HG02973 (cell line): ENCODE data around the gene MECR.
"Not testable (repeated sequence)": the region's sequence is repeated elsewhere in the genome, so short reads cannot be mapped to it uniquely, and the experiment has no call there.

Experiments
- ATAC-seq: cut with Tn5 transposase; IDR thresholded peaks from one replicate; pipeline ENCODE4 v1.9.1; 2021; ENCODE audit warnings: moderate library complexity; ENCODE audit not compliant: unreplicated experiment

Gene MECR

DNA sequence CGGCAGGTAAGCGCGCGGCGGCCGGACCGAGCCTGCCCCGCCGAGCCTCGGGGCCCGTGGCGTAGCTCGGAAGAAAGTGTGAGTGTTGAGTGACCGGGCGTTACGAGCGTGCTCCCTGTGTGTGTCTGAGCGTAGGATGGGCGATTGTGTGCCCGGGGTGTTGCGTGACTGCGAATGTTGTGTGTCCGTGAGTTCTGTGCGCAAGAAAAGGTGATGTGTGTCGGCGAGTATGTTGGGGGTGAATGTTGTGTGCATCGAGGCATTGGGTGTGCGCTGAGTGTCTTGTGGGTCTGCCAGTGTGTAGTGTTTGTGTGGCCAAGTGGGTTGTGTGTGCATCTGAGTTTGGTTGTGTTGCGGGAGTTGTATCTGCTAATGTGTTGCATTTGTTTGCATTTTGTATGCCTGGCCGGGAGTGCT lies 6.0 kb upstream of the MECR start:
- ATAC-seq: no peak

DNA sequence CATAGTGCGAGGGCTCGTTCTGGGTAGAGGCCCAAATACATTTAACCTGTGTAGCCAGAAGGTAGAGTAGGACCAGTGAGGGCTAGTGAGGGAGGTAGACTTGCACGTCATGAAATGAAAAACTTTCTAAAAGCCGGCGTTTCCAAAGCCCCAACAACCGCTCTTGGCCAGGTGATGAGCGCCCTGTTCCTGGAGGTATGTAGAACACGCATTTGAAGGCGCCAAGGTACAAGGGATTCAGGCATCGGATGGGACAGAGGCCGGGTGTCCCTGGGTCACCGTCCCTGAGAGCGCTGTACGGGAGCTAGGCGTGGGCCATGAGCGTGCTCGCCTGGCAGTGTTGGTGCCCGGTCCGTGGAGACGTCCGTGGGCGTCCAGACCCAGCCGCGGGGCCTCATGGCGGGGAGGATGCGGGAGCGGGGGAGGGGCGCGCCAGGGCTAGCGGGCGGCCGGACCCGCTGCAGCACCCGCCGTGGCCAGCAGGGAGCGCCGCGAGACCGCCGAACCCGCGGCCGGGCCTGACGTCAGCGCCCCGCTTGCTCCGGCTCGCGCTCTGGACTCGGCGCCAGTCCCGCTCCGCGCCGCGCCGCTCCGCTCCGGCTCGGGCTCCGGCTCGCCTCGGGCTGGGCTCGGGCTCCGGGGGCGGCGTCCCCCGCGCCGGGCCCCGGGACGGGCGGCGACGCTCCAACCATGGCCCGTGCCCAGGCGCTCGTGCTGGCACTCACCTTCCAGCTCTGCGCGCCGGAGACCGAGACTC lies 5.4 kb upstream of the MECR start, which contains the start of gene PTPRU:
Gene PTPRU, plus strand, starts transcription at position 568 of the 757 bp plus-strand sequence. Its CDS starts 123 bp downstream, at position 691.
- peak; percentile 55 for ATAC-seq

DNA sequence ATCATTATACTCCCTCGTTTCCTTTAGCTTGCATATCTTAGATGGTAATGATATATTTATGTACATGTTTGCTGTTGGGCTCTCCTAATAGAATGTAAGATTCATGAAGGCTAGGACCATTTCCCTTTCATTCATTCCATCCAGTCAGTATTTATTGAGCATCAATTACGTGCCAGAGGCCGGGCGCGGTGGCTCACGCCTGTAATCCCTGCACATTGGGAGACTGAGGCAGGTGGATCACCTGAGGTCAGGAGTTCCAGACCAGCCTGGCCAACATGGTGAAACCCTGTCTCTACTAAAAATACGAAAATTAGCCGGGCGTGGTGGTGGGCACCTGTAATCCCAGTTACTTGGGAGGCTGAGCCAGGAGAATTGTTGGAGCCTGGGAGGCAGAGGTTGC lies 4.1 kb upstream of the MECR start:
- ATAC-seq: not testable (repeated sequence)

DNA sequence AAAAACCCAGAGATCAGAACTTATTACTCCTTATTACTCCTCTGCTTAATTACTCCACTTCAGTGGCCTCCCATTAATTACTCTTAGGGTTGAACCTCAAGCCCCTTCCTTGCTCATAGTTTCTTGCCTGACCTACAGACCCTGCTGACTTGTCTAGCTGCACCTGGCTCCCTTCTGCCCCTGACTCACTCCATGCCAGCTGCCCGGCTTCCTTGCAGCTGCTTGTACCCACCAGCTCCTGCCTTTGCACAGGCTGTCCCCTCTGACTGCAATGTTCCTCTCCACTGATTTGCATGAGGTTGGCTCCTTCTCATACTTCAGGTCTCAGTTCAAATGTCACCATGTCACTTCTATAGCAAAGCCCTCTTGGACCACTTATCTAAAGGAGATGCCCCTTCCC lies 3.7 kb upstream of the MECR start:
- ATAC-seq: no peak

DNA sequence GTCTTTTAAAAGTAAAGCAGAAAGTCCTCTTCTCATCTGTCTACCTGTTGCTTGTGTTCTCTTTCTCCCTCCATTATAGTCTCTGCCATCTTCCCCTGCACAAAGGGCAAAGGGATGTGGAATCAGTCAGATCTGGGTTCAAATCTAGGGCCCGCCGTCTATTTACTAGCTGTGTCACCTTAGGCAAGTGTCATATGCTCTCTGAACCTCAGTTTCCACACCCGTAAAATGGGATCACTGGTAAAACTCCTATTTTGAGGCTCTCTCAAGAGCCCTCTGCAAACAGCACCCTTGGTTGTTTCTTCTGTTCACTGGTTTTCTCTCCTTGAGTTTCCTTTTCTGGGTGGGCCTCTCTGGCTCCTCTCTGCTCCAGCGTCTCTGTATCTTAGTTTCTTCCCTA lies 3.0 kb upstream of the MECR start:
- no peak for ATAC-seq

DNA sequence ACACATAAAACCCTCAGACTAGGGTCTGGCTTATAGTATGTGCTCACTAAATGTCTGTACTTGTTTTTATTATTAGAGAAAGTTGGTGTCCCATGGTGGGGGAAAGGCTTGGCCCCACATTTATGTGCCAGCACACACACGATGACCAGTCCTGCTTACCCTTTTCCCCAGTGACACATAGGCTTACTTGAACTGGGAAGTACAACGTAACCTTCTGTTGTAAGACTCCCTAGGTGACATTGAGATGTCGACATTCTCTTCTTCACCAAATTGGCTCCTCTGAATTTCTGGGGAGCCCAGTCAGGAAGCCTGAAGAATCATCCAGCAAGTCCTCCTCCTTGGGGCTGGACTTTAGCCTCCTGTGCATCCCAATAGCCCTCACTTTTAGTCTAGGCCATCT lies 1.7 kb upstream of the MECR start:
- no peak for ATAC-seq

DNA sequence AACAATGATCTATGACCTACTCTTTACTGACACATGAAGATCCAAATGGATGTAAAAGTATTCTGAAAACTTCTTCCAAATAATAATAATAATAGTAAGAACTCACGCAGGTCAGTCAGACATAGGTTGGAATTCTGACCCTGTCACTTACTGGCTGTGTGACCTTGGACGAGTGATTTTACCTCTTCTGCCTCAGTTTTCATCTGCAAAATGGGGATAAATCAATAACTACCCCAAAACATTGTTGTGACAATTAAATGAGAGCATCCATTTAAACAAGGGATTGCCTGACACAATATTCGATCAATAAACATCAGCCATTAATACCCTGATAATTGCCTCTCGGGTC lies 556 bp downstream of the MECR start:
- no peak for ATAC-seq

DNA sequence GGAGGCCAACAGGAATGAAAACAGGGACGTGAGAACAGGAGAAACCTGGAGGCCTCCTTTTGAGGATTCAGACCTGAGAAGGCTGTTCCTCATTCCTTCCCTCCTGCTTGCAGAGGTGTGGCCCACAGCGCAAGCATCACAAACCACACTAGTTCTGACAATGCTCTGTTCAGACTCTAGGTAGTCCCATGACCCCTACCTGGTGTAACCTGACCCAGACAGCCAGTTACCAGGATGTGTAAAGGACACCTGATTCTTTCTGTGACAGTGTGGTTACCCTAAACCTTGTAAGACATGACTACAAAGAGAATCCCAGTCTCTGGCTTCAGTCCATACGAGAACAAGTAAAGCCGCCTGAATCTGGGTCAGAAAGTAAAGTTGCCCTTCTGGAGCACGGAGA lies 3.2 kb downstream of the MECR start:
- ATAC-seq: no peak

DNA sequence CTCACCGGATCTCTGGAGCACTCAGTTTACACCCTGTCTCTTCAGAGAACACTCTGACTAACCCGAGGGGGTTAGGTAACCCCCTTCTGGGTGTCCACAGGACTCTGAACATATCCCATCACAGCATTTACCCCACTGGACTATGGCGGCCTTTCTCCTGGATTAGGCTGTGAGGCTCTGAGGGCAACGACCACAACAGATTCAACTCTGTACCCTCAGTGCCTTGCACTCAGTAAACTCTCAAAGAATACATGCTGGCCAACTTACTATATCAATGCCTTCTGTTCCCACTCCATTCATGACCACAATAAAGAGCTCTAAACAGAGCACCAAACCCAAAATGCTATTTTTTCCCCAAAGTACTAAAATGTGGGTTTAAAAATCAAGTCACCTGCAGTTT lies 5.4 kb downstream of the MECR start:
- ATAC-seq: no peak

DNA sequence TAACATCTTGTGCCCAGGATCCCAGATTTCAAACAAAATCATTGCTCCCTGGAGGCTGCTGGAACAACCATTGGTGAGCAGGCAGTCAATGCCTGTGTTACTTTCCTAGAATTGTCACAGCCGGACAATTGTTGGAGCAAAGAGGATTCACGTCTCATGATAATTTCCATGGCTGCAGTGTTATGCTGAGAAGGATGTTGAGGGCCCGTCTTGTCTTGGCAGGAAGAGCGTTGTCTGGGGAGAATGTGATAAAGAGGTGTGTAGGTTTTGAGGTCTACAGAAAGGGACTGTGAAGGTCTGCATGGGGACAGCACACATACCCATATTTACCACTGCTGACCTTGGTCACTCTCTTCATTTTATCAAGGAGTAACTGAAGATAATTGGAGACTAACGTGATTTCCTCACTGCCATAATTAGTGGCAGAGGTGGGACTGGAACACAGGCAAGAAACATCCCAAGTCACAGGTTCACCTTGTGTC lies 6.3 kb downstream of the MECR start:
- no peak for ATAC-seq

DNA sequence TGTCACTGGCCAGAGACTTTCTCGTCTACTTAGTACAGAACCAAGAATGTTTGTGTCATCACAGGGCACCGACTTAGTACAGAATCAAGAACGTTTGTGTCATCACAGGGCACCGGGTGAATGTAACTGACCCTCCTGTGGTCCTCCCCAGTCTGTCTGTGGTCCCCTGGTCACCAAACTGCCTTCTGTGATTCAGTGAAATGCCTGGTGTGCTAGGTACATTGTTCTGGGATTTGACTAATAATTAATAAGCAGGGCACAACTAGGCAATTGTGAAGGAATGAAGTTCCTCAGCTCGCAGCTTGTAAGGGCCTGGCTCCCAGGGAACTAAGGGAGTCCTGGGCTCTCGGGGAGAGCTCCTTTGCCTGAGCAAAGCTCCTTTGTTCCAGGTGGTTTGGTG lies 7.2 kb downstream of the MECR start:
- ATAC-seq: no peak

DNA sequence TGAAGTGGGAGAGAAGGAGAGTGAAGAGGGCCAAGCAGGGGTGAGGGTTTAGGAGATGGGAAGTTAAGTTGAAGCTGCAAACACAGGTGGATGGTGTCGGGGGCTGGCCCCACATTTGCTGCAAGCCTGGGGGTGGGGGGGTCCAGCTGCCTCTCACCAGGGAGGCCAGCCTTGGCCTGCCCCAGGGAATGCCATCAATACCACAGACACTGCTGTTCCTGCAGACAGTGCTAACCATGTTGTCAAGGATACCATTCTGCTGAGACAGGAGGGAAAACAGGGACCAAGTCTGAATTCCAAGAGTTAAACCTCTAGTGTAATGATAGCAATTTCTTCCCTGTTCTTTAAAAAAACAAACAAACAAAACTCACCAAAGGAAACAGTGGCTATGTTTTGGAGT lies 8.0 kb downstream of the MECR start:
- no peak for ATAC-seq

DNA sequence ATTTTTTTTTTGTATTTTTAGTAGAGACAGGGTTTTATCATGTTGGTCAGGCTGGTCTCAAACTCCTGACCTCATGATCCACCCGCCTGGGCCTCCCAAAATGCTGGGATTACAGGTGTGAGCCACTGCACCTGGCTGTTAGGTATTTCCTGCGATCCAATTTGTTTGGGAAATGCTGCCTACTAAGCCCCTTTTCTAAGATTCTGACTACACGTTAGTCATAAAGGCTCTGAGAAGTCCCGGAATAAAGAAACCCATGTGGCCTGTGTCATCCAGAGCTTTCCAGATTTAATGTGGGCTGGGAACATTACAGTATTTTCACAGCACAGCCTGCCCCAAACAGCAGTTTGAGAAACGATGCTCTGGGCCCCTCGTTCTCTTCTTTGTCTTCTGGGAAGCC lies 8.5 kb downstream of the MECR start:
- not testable (repeated sequence) for ATAC-seq

DNA sequence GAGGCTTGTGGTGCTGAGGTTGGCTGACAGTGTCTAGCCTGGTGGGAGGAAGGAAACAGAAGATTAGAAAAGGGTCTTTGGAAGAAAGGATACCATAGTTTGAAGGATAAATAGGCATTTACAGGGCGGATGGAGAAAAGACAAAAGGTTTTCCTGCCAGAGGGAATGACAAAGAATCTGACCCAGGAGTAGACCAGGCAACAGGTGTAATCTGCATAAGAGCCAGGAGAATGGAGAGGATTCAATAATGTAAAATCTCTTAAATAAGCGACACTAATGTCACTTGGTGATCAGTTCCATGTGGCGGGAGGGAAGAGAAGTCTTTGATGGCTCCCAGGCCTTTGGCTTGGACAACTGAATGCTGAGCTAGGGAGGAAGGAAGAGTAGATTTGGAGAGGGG lies 9.4 kb downstream of the MECR start:
- no peak for ATAC-seq

DNA sequence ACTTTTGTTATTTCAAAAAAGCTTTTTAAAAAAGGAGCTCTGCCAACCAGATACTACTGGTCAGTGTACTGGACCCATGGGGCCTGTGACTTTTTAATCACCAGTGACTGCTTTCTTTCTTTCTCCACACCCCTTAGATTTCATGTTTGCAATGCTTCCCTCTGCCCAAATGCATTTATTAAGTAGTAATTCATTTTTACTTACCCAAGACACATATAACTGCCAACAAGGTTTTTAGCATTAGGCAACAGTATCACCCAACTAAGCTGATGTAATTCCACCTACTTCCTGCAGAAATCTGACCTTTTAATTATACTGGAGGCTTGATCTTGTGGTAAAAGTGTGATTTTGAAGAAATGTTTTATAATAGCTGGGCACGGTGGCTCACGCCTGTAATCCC lies 12.5 kb downstream of the MECR start:
- ATAC-seq: no peak

DNA sequence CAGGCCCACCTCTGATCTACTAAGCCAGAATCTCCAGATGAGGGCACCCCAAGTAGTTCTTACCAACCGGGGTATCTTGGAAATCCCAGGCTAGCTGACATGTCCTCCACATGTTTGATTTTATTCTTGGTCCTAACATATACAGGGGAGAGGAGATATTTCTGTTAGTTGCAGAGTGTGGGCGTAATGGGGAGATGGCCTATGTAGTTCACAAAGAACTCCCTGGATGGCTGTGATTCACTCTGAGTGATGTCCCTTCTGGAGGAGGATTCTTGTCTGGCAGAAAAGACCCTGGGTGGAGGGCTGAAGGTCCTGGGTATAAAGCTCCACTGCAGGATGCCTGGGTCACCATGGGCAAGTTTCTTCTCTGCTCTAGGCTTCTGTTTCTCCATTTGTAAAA lies 13.1 kb downstream of the MECR start:
- ATAC-seq: no peak

DNA sequence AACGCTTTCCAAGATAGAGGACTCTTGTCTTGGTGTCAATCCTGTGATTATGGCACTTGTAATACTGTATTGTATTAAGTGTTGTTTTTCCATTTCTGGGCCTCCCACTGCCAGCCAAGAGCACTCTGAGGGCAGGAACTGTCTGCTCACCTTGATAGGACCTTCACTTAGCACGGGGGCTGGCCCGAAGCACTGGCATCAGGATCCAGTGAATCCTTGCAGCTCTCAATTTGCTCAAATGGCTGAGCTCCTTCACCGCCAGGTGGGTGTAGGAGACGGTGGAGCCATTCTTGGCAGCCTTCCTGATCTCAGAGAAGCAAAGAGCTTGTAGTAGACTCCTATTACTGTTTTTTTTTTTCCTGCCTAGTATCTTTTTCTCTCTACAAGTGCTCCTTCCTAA lies 17.7 kb downstream of the MECR start:
- no peak for ATAC-seq

DNA sequence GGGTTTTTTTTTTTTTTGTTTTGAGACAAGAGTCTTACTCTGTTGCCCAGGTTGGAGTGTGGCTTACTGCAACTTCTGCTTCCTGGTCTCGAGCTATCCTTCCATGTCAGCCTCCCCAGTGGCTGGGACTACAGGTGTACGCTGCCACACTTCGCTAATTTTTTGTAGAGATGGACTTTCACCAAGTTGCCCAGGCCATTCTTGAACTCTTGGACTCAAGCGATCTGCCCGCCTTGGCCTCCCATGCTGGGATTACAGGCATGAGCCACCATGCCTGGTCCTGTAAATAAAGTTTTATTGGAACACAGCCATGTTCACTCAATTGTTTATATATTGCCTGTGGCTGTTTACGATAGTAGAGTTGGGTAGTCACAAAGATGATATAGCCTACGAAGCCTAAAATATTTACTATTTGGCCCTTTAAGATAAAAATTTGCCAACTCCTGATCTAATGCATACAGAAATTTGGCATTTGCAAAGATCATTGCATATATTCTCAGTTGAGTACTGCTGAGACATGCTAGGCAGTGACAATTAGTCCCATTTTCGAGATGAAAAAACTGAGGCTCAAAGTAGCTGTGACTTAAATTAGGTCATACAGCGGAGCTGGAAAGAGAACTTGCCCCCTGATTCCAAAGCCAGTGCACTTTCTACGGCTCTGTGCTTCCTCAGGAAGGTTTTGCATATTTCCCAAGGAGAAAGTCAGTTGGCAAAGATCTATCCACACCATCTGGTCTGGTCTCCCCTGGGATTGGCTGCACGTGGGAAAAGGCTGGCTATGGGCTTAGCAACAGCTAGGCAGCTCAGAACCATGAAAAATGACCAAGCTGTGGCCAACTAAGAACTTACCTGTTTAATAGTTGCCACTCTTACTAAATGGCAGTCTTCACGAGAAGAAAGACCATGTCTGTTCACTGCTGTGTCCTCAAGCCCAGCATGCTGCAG lies 19.4 kb downstream of the MECR start:
- ATAC-seq: no peak

DNA sequence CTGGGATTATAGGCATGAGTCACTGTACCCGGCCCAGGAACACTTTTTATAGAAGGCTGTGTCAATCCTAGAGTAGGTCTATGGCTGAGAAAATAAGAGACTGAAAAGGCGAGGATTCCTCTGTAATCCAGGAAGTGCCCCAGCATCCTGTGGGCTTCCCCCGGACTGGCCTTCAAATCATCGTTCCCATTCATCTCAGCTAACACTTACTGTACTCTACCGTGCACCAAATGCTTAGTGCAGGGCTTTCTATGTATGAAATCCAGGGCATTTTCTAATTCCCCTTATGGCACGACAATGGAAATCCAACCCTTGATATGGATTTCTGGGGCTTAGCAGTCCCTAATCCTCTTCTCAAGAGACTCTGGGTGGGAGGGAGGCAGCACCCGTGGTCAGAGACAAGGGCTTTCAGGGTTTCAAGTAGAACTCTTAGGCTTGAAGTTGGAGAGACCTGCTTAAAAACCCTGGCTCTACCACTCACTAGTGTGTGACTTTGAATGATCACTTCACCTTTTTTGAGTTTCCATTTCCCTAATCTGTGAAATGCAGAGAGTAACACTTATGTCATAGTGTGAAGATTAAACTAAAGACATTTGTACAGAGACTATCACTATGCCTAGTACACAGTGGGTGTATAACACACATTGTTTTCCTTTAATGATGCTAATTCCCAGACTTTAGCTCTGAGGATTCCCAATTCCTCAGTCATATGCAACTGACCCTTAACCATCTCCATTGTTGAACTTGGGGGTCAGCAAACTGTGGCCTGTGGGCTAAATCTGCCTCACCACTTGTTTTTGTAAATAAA lies 20.3 kb downstream of the MECR start:
- ATAC-seq: no peak

DNA sequence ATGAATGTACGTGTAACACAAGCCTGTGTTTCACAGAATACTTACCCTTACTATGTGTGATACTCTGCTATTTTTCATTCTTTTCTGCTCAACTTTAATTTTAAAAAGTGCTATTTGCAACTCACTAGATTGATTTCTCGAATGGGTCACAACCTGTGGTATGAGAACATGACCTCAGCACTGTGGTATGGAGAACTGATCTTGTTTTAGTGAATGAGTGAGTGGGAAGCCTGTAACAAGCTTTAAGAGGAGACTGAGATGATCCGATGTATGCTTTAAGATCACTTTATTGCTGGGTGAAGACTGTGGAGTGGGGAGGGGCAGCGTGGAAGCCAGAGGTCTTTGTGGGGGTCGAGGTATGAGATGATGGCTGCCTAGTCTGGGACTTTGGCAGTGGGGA lies 21.6 kb downstream of the MECR start:
- no peak for ATAC-seq

DNA sequence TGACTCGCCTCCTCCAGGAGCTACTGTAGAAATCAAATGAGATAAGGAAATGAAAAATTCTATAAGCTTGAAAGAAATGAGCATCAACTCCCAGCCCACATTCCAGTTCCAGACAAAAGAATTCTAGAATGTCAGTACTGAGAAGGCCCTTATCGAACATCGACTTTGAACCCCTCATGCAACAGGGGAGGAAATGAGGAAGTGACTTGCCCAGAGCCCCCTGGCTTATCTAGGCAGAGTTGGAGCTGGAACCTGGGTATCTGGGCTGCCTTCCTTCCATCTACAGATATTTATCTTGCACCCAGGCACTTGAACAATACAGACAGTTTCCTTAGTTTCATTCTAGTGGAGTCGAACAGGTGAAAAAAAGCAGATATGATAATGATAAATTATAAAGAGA lies 22.3 kb downstream of the MECR start:
- ATAC-seq: no peak
